A549 (cell line): ENCODE data around the gene COMMD9. TPM values are rescaled to one million over a fixed set of nuclear protein-coding genes. Genes with fewer than 3 reads are reported as not detected.
A peak's percentile ranks its signal among the peaks of the same experiment; 100 is the strongest.

Experiments
- ATAC-seq, 2 experiments: fragments of 200-7000 bp in 1 of 2; fragments of >200 bp in 1 of 2; cut with Nextera tagmentation in 1 of 2; cut with Tn5 transposase in 1 of 2; 3 replicates each; pipeline versions ENCODE4 v1.8.0 to v1.9.1; 2018 to 2020; ENCODE audit warnings: mild to moderate bottlenecking in 1 of 2, moderate library complexity in 1 of 2
- CTCF ChIA-PET: fragments of 300-600 bp; sonication (Branson Sonifier 250); formaldehyde crosslinking; extraction: SDS; loops from one replicate; lab custom pipeline; 2021; ENCODE audit warnings: antibody characterized with exemption, inconsistent platforms; lab: Yijun Ruan, JAX
- POLR2A ChIA-PET: fragments of 350-600 bp; formaldehyde crosslinking; extraction: SDS; loops from one replicate; lab custom pipeline; 2021; ENCODE audit warnings: antibody characterized with exemption, inconsistent platforms; lab: Yijun Ruan, JAX
- DNase-seq, 2 experiments: peaks; one replicate each; pipeline versions ENCODE4 v3.0.0 to v3.0.0-alpha.2; 2011 to 2016; ENCODE audit warnings: low read depth in 1 of 2, low spot score in 1 of 2
- FAIRE-seq: peaks from 2 replicates; lab custom pipeline; 2011; peaks lifted over from hg19 to GRCh38; lab: Jason Lieb, UNC
- H3K27ac ChIP-seq, 2 experiments: fragments of >200 bp; sonication (Bioruptor Twin); formaldehyde crosslinking; 3 replicates each; pipeline ENCODE4 v1.5.1; 2016 to 2017
- H3K4me1 ChIP-seq: fragments of >200 bp; sonication (Bioruptor Twin); formaldehyde crosslinking; 3 replicates; pipeline ENCODE4 v1.6.1; 2016
- H3K4me2 ChIP-seq: fragments of >200 bp; sonication (Bioruptor Twin); formaldehyde crosslinking; 3 replicates; pipeline ENCODE4 v1.6.1; 2016
- H3K4me3 ChIP-seq: fragments of >200 bp; sonication (Bioruptor Twin); formaldehyde crosslinking; 3 replicates; pipeline ENCODE4 v1.5.1; 2016
- H3K9me3 ChIP-seq: fragments of >200 bp; sonication (Bioruptor Twin); formaldehyde crosslinking; 3 replicates; pipeline ENCODE4 v1.6.1; 2016
- BHLHE40 ChIP-seq: IDR thresholded peaks from 2 replicates; pipeline ENCODE4 v1.6.1; 2012; ENCODE audit warnings: low read depth, low read length, inconsistent platforms
- CTCF ChIP-seq: fragments of >200 bp; sonication (Bioruptor Twin); formaldehyde crosslinking; IDR thresholded peaks from 3 replicates; pipeline ENCODE4 v1.5.1; 2016
- E2F6 ChIP-seq: IDR thresholded peaks from 2 replicates; pipeline ENCODE4 v1.6.1; 2012; ENCODE audit warnings: low read depth, borderline replicate concordance
- EHF ChIP-seq: fragments of 250-450 bp; sonication (Bioruptor Pico); IDR thresholded peaks from 2 replicates; pipeline ENCODE4 v1.5.0; 2020; ENCODE audit warnings: mild to moderate bottlenecking
- EP300 ChIP-seq, 2 experiments: fragments of >200 bp; sonication (Bioruptor Twin); formaldehyde crosslinking; IDR thresholded peaks; 2 replicates in 1 of 2; 3 replicates in 1 of 2; pipeline ENCODE4 v1.6.1; 2016 to 2017
- ESRRA ChIP-seq: fragments of 150-350 bp; IDR thresholded peaks from 2 replicates; pipeline ENCODE4 v1.6.1; 2014; ENCODE audit warnings: mild to moderate bottlenecking, low read length, borderline replicate concordance
- FOXS1 ChIP-seq: fragments of 250-450 bp; sonication (Bioruptor Pico); IDR thresholded peaks from 2 replicates; pipeline ENCODE4 v1.5.0; 2020; ENCODE audit warnings: mild to moderate bottlenecking, moderate library complexity
- HDAC2 ChIP-seq: fragments of 200-600 bp; sonication (generic); IDR thresholded peaks from 2 replicates; pipeline ENCODE4 v1.6.1; 2016
- HOXB13 ChIP-seq: fragments of 250-450 bp; sonication (Bioruptor Pico); IDR thresholded peaks from 2 replicates; pipeline ENCODE4 v1.5.0; 2020; ENCODE audit warnings: low read depth, mild to moderate bottlenecking, moderate library complexity
- HOXB5 ChIP-seq: fragments of 250-450 bp; sonication (Bioruptor Pico); IDR thresholded peaks from 2 replicates; pipeline ENCODE4 v1.5.0; 2020; ENCODE audit warnings: mild to moderate bottlenecking, moderate library complexity
- JUN ChIP-seq, 2 experiments: fragments of >200 bp; sonication (Bioruptor Twin); formaldehyde crosslinking; IDR thresholded peaks; 2 replicates in 1 of 2; 3 replicates in 1 of 2; pipeline ENCODE4 v1.6.1; 2016 to 2017
- KDM1A ChIP-seq: fragments of 200-600 bp; sonication (generic); IDR thresholded peaks from 2 replicates; pipeline ENCODE4 v1.6.1; 2016; ENCODE audit warnings: low read depth, mild to moderate bottlenecking
- MAFK ChIP-seq: fragments of 450-650 bp; IDR thresholded peaks from 2 replicates; pipeline ENCODE4 v1.6.1; 2014; ENCODE audit not compliant: partially characterized antibody
- MYC ChIP-seq: IDR thresholded peaks from 2 replicates; pipeline ENCODE4 v1.6.1; 2012; ENCODE audit warnings: mild to moderate bottlenecking, inconsistent platforms, low read length, improper control_type of control experiment, borderline replicate concordance
- NFE2L2 ChIP-seq: fragments of 150-350 bp; conservative IDR thresholded peaks from 2 replicates; pipeline ENCODE4 v1.6.1; 2014; ENCODE audit warnings: low read length
- NPAS2 ChIP-seq: fragments of 250-450 bp; sonication (Bioruptor Pico); IDR thresholded peaks from 2 replicates; pipeline ENCODE4 v1.8.0; 2022; ENCODE audit warnings: mild to moderate bottlenecking, moderate library complexity, borderline replicate concordance
- POLR2AphosphoS2 ChIP-seq: conservative IDR thresholded peaks from 2 replicates; pipeline ENCODE4 v1.6.1; 2012; ENCODE audit warnings: low read length, improper control_type of control experiment, inconsistent platforms
- RAD21 ChIP-seq, 2 experiments: fragments of >200 bp in 1 of 2; sonication (Bioruptor Twin) in 1 of 2; formaldehyde crosslinking in 1 of 2; IDR thresholded peaks in 1 of 2; conservative IDR thresholded peaks in 1 of 2; 2 replicates in 1 of 2; 3 replicates in 1 of 2; pipeline ENCODE4 v1.6.1; 2012 to 2018; ENCODE audit warnings: inconsistent platforms in 1 of 2
- RARB ChIP-seq: fragments of 250-450 bp; sonication (Bioruptor Pico); IDR thresholded peaks from 2 replicates; pipeline ENCODE4 v1.8.0; 2021; ENCODE audit warnings: mild to moderate bottlenecking, moderate library complexity
- SMC3 ChIP-seq: fragments of >200 bp; sonication (Bioruptor Twin); formaldehyde crosslinking; IDR thresholded peaks from 3 replicates; pipeline ENCODE4 v1.6.1; 2018; ENCODE audit warnings: inconsistent platforms
- TFCP2L1 ChIP-seq: fragments of 250-450 bp; sonication (Bioruptor Pico); IDR thresholded peaks from 2 replicates; pipeline ENCODE4 v1.5.0; 2021; ENCODE audit warnings: mild to moderate bottlenecking
- ZFP36 ChIP-seq: fragments of 450-650 bp; IDR thresholded peaks from 2 replicates; pipeline ENCODE4 v1.6.1; 2014; ENCODE audit warnings: borderline replicate concordance; ENCODE audit not compliant: partially characterized antibody
- ZNF302 ChIP-seq: fragments of 250-450 bp; sonication (Bioruptor Pico); IDR thresholded peaks from 2 replicates; pipeline ENCODE4 v1.9.0; 2021; ENCODE audit warnings: inconsistent platforms, mild to moderate bottlenecking, moderate library complexity
- WGBS: methylation state at CpG from one replicate; pipeline ENCODE4 v1.1.6; 2017; ENCODE audit errors: missing lambda C conversion rate; 5-methylcytosine and 5-hydroxymethylcytosine counted together
- polyA plus RNA-seq, 4 experiments: library from polyadenylated mRNA; depleted of rRNA in 3 of 4; stranded (reverse); fragments of >200 nt; fragmentation: RNase III in 1 of 4; extraction: RNeasy Plus Mini Kit Qiagen cat#74134 plus additional on column Dnase treatment in 1 of 4; gene quantifications; 2 replicates in 3 of 4; 3 replicates in 1 of 4; pipeline ENCODE4 v1.2.3, GENCODE V29; 2011 to 2017
- TF ChIP-seq, protein P1 (sequence below): fragments of >200 bp; sonication (Bioruptor Twin); formaldehyde crosslinking; IDR thresholded peaks from 2 replicates; pipeline ENCODE4 v1.6.1; 2016
- TF ChIP-seq, protein P2 (sequence below): fragments of 150-350 bp; IDR thresholded peaks from 2 replicates; pipeline ENCODE4 v1.6.1; 2014; ENCODE audit warnings: low read depth, mild to moderate bottlenecking, low read length
- TF ChIP-seq, protein P3 (sequence below): fragments of 200-600 bp; sonication (generic); IDR thresholded peaks from 2 replicates; pipeline ENCODE4 v1.6.1; 2016; ENCODE audit warnings: antibody characterized with exemption, mild to moderate bottlenecking, moderate library complexity

COMMD9 gene
- polyA plus RNA-seq, 2 of the 4 experiments (the other 2 are of a cell fraction): 36.3 to 37.3 TPM

GRCh38 chr11:36306888-36307287 lies 17.7 kb upstream of the COMMD9 start:
- ChIA-PET CTCF (interaction anchor here (0.7 to 2.9 kb wide), 9 partner anchors 10 to 171 kb away, joined by 3 to 24 read pairs (median 3); partner anchors contain the start of gene PRR5L), POLR2A (no interaction called here)
- Histone ChIP-seq H3K4me1 (peaks cover 26% of the 10 kb centered on the region), H3K27ac (no peak overlapping the region), H3K9me3 (no peaks in the 10 kb centered on the region), H3K4me2 (no peak overlapping the region), H3K4me3 (no peak overlapping the region)
- WGBS: 33% methylated on average over 3 of the region's 3 CpGs
- TF ChIP-seq, protein P1, sequence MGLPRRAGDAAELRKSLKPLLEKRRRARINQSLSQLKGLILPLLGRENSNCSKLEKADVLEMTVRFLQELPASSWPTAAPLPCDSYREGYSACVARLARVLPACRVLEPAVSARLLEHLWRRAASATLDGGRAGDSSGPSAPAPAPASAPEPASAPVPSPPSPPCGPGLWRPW: no peak
- TF ChIP-seq EP300 (IDR thresholded peaks at IDR 0.05) (no peak), KDM1A (no peak), RAD21 (conservative IDR thresholded peaks at IDR 0.05 in 1 of 2, IDR thresholded peaks at IDR 0.05 in 1 of 2) (peak; percentile 49 to 54), HDAC2 (no peak), CTCF (peak; percentile 43; the same call in 2 of the 3 replicates), POLR2AphosphoS2 (no peak), MAFK (no peak), NPAS2 (CRISPR knock-in tag) (no peak), SMC3 (peak; percentile 56), E2F6 (no peak), HOXB13 (CRISPR knock-in tag) (no peak), ESRRA (no peak)
- DNase-seq (peak in 1 of 2 experiments; percentile 33), ATAC-seq (peak in 1 of 2 experiments; percentile 56; a peak in 3 of 6 replicates), FAIRE-seq (no peak)

DNA sequence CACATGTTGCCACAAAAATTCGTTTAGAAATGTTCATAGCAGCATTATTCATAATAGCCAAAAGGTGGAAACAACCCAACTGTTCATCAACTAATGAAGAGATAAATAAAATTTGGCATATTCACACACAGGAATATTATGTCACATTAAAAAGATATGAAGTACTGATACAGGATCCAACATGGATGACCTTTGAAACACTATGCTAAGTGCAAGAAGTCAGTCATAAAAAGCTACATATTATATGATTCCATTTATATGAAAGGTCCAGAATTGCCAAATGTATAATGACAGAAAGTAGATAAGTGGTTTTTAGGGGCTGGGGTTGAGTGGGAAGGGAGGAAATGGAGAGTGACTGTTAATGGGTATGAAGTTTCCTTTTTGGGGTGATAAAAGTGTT lies 15.8 kb upstream of the COMMD9 start:
- no peaks in the 10 kb centered on the region for H3K9me3 ChIP-seq
- H3K4me3 ChIP-seq: no peak overlapping the region
- H3K4me2 ChIP-seq: peak overlapping the region; percentile 15; the same call in 1 of the 3 replicates
- TF ChIP-seq RAD21 (conservative IDR thresholded peaks at IDR 0.05 in 1 of 2, IDR thresholded peaks at IDR 0.05 in 1 of 2): no peak
- TF ChIP-seq NFE2L2: no peak
- no peak for TF ChIP-seq EP300 (IDR thresholded peaks at IDR 0.05)
- TF ChIP-seq ZNF302 (CRISPR knock-in tag): no peak
- TF ChIP-seq EHF (CRISPR knock-in tag): no peak
- TF ChIP-seq MYC: no peak
- TF ChIP-seq BHLHE40: no peak
- TF ChIP-seq, protein P1: no peak
- TF ChIP-seq ESRRA: no peak
- no peak for TF ChIP-seq HOXB5
- TF ChIP-seq SMC3: no peak
- no peak for TF ChIP-seq FOXS1 (CRISPR knock-in tag)
- TF ChIP-seq, protein P2, sequence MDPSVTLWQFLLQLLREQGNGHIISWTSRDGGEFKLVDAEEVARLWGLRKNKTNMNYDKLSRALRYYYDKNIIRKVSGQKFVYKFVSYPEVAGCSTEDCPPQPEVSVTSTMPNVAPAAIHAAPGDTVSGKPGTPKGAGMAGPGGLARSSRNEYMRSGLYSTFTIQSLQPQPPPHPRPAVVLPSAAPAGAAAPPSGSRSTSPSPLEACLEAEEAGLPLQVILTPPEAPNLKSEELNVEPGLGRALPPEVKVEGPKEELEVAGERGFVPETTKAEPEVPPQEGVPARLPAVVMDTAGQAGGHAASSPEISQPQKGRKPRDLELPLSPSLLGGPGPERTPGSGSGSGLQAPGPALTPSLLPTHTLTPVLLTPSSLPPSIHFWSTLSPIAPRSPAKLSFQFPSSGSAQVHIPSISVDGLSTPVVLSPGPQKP: no peak
- TF ChIP-seq RARB (CRISPR knock-in tag): no peak
- no peak for TF ChIP-seq NPAS2 (CRISPR knock-in tag)
- no peak for TF ChIP-seq JUN (IDR thresholded peaks at IDR 0.05)
- TF ChIP-seq, protein P3, sequence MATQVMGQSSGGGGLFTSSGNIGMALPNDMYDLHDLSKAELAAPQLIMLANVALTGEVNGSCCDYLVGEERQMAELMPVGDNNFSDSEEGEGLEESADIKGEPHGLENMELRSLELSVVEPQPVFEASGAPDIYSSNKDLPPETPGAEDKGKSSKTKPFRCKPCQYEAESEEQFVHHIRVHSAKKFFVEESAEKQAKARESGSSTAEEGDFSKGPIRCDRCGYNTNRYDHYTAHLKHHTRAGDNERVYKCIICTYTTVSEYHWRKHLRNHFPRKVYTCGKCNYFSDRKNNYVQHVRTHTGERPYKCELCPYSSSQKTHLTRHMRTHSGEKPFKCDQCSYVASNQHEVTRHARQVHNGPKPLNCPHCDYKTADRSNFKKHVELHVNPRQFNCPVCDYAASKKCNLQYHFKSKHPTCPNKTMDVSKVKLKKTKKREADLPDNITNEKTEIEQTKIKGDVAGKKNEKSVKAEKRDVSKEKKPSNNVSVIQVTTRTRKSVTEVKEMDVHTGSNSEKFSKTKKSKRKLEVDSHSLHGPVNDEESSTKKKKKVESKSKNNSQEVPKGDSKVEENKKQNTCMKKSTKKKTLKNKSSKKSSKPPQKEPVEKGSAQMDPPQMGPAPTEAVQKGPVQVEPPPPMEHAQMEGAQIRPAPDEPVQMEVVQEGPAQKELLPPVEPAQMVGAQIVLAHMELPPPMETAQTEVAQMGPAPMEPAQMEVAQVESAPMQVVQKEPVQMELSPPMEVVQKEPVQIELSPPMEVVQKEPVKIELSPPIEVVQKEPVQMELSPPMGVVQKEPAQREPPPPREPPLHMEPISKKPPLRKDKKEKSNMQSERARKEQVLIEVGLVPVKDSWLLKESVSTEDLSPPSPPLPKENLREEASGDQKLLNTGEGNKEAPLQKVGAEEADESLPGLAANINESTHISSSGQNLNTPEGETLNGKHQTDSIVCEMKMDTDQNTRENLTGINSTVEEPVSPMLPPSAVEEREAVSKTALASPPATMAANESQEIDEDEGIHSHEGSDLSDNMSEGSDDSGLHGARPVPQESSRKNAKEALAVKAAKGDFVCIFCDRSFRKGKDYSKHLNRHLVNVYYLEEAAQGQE: no peak
- no peak for TF ChIP-seq ZFP36
- no peak for TF ChIP-seq TFCP2L1
- TF ChIP-seq, all 56 proteins: peak for 0
- ChIA-PET CTCF (interaction anchor here (0.9 to 3.1 kb wide), 5 partner anchors 16 to 188 kb away, joined by 3 to 13 read pairs (median 6); partner anchors contain the start of gene COMMD9), POLR2A (no interaction called here)
- peaks cover 7% of the 10 kb centered on the region; the same call in 2 of the 3 replicates for H3K4me1 ChIP-seq
- WGBS: 4% methylated on average over 1 of the region's 1 CpG
- no peak overlapping the region for H3K27ac ChIP-seq
- DNase-seq (no peak), FAIRE-seq (no peak), ATAC-seq (no peak)
